Measurements from ENCODE around the gene NOP14.

- no peak for TF ChIP-seq POLR2AphosphoS5 (IDR thresholded peaks at IDR 0.05; ENCODE audit: low read depth, low read length)
- TF ChIP-seq POLR2A (IDR thresholded peaks at IDR 0.05; ENCODE audit: low read depth, low read length), result no peak
- no peak for TF ChIP-seq TAF1 (IDR thresholded peaks at IDR 0.05; ENCODE audit: low read depth, low read length)
- TF ChIP-seq POU2F2 (IDR thresholded peaks at IDR 0.05; ENCODE audit: low read depth, low read length), result no peak
- TF ChIP-seq SPI1 (IDR thresholded peaks at IDR 0.05; ENCODE audit: low read depth, low read length), result no peak
- TF ChIP-seq PAX5 (IDR thresholded peaks at IDR 0.05; ENCODE audit: insufficient read depth, low read length, severe bottlenecking), result no peak
These were observed 54.5 kb downstream of the NOP14 start for GRCh38 chr4:2908686-2909085.

All from GM12891 (cell line).